ENCODE data around the gene SMAD5. TPM values are rescaled to one million over a fixed set of nuclear protein-coding genes. Genes with fewer than 3 reads are reported as not detected.

SMAD5 gene
- total and polyA plus RNA-seq, 2 experiments from 2014 or later, result 37.5 to 56.6 TPM

- Mint-ChIP-seq H3K4me3 (no peak overlapping the region), H3K27ac (no peak overlapping the region), H3K9me3 (peaks cover 6% of the 10 kb centered on the region; the same call in 2 of the 3 replicates), H3K4me1 (peaks cover under 1% of the 10 kb centered on the region; the same call in 2 of the 3 replicates), H3K36me3 (ENCODE audit: low read depth) (peaks cover 51% of the 10 kb centered on the region), H3K27me3 (ENCODE audit: insufficient read depth, low read depth, poor library complexity) (no peaks in the 10 kb centered on the region)
- no peaks in the 10 kb centered on the region for H3K4me1 ChIP-seq (ENCODE audit: insufficient read depth)
- ATAC-seq, result no peak
- no peak overlapping the region for H3K4me3 ChIP-seq
- no peaks in the 10 kb centered on the region for H3K9me2 ChIP-seq (ENCODE audit: insufficient read depth)
- no peak overlapping the region for H3K4me2 ChIP-seq
- peaks cover 84% of the 10 kb centered on the region for H3K79me2 ChIP-seq (replicated peaks; ENCODE audit: insufficient read depth)
- no peak for DNase-seq (ENCODE audit: low spot score)
- no peak overlapping the region for H2AFZ ChIP-seq
- no peaks in the 10 kb centered on the region for H3F3A ChIP-seq (replicated peaks; ENCODE audit: low read depth)
- peaks cover 37% of the 10 kb centered on the region for H4K20me1 ChIP-seq (replicated peaks; ENCODE audit: insufficient read depth)
- H3K27ac ChIP-seq (ENCODE audit: low read depth), result no peak overlapping the region
- TF ChIP-seq REST (IDR thresholded peaks at IDR 0.05; ENCODE audit: unreplicated experiment) (no peak), NANOG (IDR thresholded peaks at IDR 0.05; ENCODE audit: borderline replicate concordance) (no peak), EZH2phosphoT487 (IDR thresholded peaks at IDR 0.05; ENCODE audit: unreplicated experiment) (no peak), CTCF (conservative IDR thresholded peaks at IDR 0.05; ENCODE audit: low read depth in 2 of 2) (no peak), ZNF114 (CRISPR knock-in tag; IDR thresholded peaks at IDR 0.05) (no peak), CREB1 (CRISPR knock-in tag; IDR thresholded peaks at IDR 0.05; ENCODE audit: low read depth) (no peak), ZNF462 (CRISPR knock-in tag; IDR thresholded peaks at IDR 0.05) (no peak), STAT1 (IDR thresholded peaks at IDR 0.05; ENCODE audit: unreplicated experiment) (no peak), POLR2AphosphoS5 (IDR thresholded peaks at IDR 0.05; ENCODE audit: low read depth) (no peak), ZNF331 (CRISPR knock-in tag; IDR thresholded peaks at IDR 0.05; ENCODE audit: low read depth) (no peak), ETS1 (IDR thresholded peaks at IDR 0.05) (no peak), JUNB (IDR thresholded peaks at IDR 0.05; ENCODE audit: unreplicated experiment) (no peak), EZH2 (IDR thresholded peaks at IDR 0.05; ENCODE audit: low read depth, unreplicated experiment) (no peak)
- H3K27me3 ChIP-seq (ENCODE audit: insufficient read depth), result no peaks in the 10 kb centered on the region
- H3K36me3 ChIP-seq (ENCODE audit: insufficient read depth), result peaks cover 35% of the 10 kb centered on the region; the same call in 1 of the 2 replicates
Observed at GRCh38 chr5:136155078-136155477, 22.4 kb downstream of the SMAD5 start.
